PC-3 (cell line): ENCODE results near the gene TEX11. TPM values are rescaled to one million over a fixed set of nuclear protein-coding genes. Genes with fewer than 3 reads are reported as not detected.
A peak's percentile ranks its signal among the peaks of the same experiment; 100 is the strongest.

Experiments used
- ATAC-seq: fragments of 200-7000 bp; cut with Tn5 transposase; 2 replicates; pipeline ENCODE4 v1.9.1; 2020; ENCODE audit warnings: mild to moderate bottlenecking, moderate library complexity
- BruUV-seq: library from RNA; stranded (reverse); fragments of 400-500 nt; replicated peaks from 2 replicates; lab custom pipeline; 2021; lab: Mats Ljungman, UMichigan
- CTCF ChIA-PET: fragments of 300-600 bp; sonication (Branson Sonifier 250); formaldehyde crosslinking; loops from one replicate; lab custom pipeline; 2022; ENCODE audit warnings: antibody characterized with exemption; lab: Charles Lee
- POLR2A ChIA-PET: fragments of 300-600 bp; sonication (Branson Sonifier 250); formaldehyde crosslinking; loops from one replicate; lab custom pipeline; 2022; ENCODE audit warnings: antibody characterized with exemption; ENCODE audit not compliant: unreplicated experiment; lab: Charles Lee
- DNase-seq: peaks from one replicate; pipeline ENCODE4 v3.0.0-alpha.2; 2015
- H2AFZ ChIP-seq: fragments of 300-600 bp; sonication (generic); 2 replicates; pipeline ENCODE4 v1.6.0; 2016; ENCODE audit warnings: antibody characterized with exemption, low read length
- H3F3A ChIP-seq: fragments of 300-600 bp; sonication (generic); one replicate; pipeline ENCODE4 v1.6.0; 2017; ENCODE audit warnings: antibody characterized with exemption, low read length, control low read depth, mild to moderate bottlenecking; ENCODE audit not compliant: unreplicated experiment
- H3K27ac ChIP-seq: fragments of 300-600 bp; sonication (generic); 2 replicates; pipeline ENCODE4 v1.5.1; 2016; ENCODE audit warnings: mild to moderate bottlenecking, low read length
- H3K27me3 ChIP-seq: fragments of 300-600 bp; sonication (generic); 2 replicates; pipeline ENCODE4 v1.6.1; 2016; ENCODE audit warnings: low read length, mixed read lengths
- H3K36me3 ChIP-seq: fragments of 300-600 bp; sonication (generic); 2 replicates; pipeline ENCODE4 v1.6.1; 2016; ENCODE audit warnings: low read depth, mixed run types, low read length, mixed read lengths
- H3K4me1 ChIP-seq: fragments of 300-600 bp; sonication (generic); 2 replicates; pipeline ENCODE4 v1.5.1; 2016; ENCODE audit warnings: low read length; ENCODE audit not compliant: insufficient read depth
- H3K4me2 ChIP-seq: fragments of 300-600 bp; sonication (generic); 2 replicates; pipeline ENCODE4 v1.6.0; 2016; ENCODE audit warnings: low read length
- H3K4me3 ChIP-seq: fragments of 300-600 bp; sonication (generic); 2 replicates; pipeline ENCODE4 v1.5.1; 2016; ENCODE audit warnings: mild to moderate bottlenecking, low read length, mixed read lengths
- H3K79me2 ChIP-seq: fragments of 300-600 bp; sonication (generic); 2 replicates; pipeline ENCODE4 v1.6.1; 2017; ENCODE audit warnings: low read length, mixed read lengths
- H3K9ac ChIP-seq: fragments of 300-600 bp; sonication (generic); 2 replicates; pipeline ENCODE4 v1.6.0; 2016; ENCODE audit warnings: mild to moderate bottlenecking, low read length
- H3K9me2 ChIP-seq: fragments of 300-600 bp; sonication (generic); replicated peaks from 2 replicates; pipeline ENCODE4 v1.6.1; 2016; ENCODE audit warnings: mixed run types, low read length, mixed read lengths
- H3K9me3 ChIP-seq: fragments of 300-600 bp; sonication (generic); 2 replicates; pipeline ENCODE4 v1.6.1; 2016; ENCODE audit warnings: low read length, mixed read lengths
- H4K20me1 ChIP-seq: fragments of 300-600 bp; sonication (generic); 2 replicates; pipeline ENCODE4 v1.6.1; 2016; ENCODE audit warnings: low read length, mixed read lengths
- CTCF ChIP-seq: fragments of 300-600 bp; sonication (generic); conservative IDR thresholded peaks from 2 replicates; pipeline ENCODE4 v1.5.1; 2017; ENCODE audit warnings: antibody characterized with exemption, low read depth, mild to moderate bottlenecking, low read length
- EZH2 ChIP-seq: fragments of 300-600 bp; sonication (generic); IDR thresholded peaks from one replicate; pipeline ENCODE4 v1.6.1; 2017; ENCODE audit warnings: antibody characterized with exemption, mild to moderate bottlenecking, low read length; ENCODE audit not compliant: unreplicated experiment
- EZH2phosphoT487 ChIP-seq: fragments of 300-600 bp; sonication (generic); IDR thresholded peaks from 2 replicates; pipeline ENCODE4 v1.6.1; 2018; ENCODE audit warnings: mild to moderate bottlenecking, antibody characterized with exemption, low read length, borderline replicate concordance
- intact Hi-C: fragments of 100-400 bp; cut with micrococcal nuclease; formaldehyde crosslinking; loops from 2 replicates; pipeline ENCODE4 v1.9.0; 2023
- total RNA-seq: library from RNA; depleted of rRNA; stranded (reverse); fragments of >200 nt; gene quantifications from 2 replicates; pipeline ENCODE4 v1.2.3, GENCODE V29; 2014

TEX11 gene
- total RNA-seq, 1 experiment from 2014 or later, result not detected

- Histone ChIP-seq H2AFZ (no peak overlapping the region), H4K20me1 (no peaks in the 10 kb centered on the region), H3F3A (no peaks in the 10 kb centered on the region), H3K4me3 (no peak overlapping the region), H3K9ac (no peak overlapping the region), H3K4me1 (no peaks in the 10 kb centered on the region; the same call in 1 of the 2 replicates), H3K9me3 (no peaks in the 10 kb centered on the region), H3K36me3 (no peaks in the 10 kb centered on the region), H3K4me2 (no peak overlapping the region), H3K27me3 (no peaks in the 10 kb centered on the region), H3K9me2 (no peaks in the 10 kb centered on the region), H3K79me2 (no peaks in the 10 kb centered on the region), H3K27ac (no peak overlapping the region)
- intact Hi-C loops, result loop anchor here (2.0 to 10.0 kb wide), 2 partner anchors 27 to 219 kb away; no protein-coding TSS in a partner anchor
- ChIA-PET CTCF (interaction anchor here (0.5 to 1.3 kb wide), 7 partner anchors 73 to 130 kb away, joined by 3 to 7 read pairs (median 6); partner anchors contain the start of gene GDPD2), POLR2A (interaction anchor here (0.6 to 1.2 kb wide), 2 partner anchors 75 to 230 kb away, joined by 5 to 7 read pairs; no protein-coding TSS in a partner anchor)
- no peak for TF ChIP-seq EZH2phosphoT487
- TF ChIP-seq EZH2, result no peak
- no peak for TF ChIP-seq CTCF
- DNase-seq, result no peak
- no TSS peak for BruUV-seq
- no peak; the same call in 1 of the 2 replicates for ATAC-seq
Measured at GRCh38 chrX:70553516-70553915, 355.0 kb downstream of the TEX11 start.

GRCh38 chrX:70552130-70552704 lies 356.3 kb downstream of the TEX11 start:
- Histone ChIP-seq H3F3A (no peaks in the 10 kb centered on the region), H3K4me1 (no peaks in the 10 kb centered on the region; the same call in 1 of the 2 replicates), H3K4me2 (no peak overlapping the region), H4K20me1 (no peaks in the 10 kb centered on the region), H3K9me2 (no peaks in the 10 kb centered on the region), H3K27ac (no peak overlapping the region), H3K9me3 (no peaks in the 10 kb centered on the region), H3K27me3 (no peaks in the 10 kb centered on the region), H3K9ac (no peak overlapping the region), H3K36me3 (no peaks in the 10 kb centered on the region), H2AFZ (0 out of 2 replicates have a peak overlapping the region, but pooled peaks have one; percentile 11), H3K79me2 (no peaks in the 10 kb centered on the region), H3K4me3 (no peak overlapping the region)
- POLR2A ChIA-PET, result interaction anchor here (0.6 kb wide), 1 partner anchor 272 kb away, joined by 3 read pairs; no protein-coding TSS in a partner anchor
- ATAC-seq (no peak), DNase-seq (no peak)
- intact Hi-C loops, result loop anchor here (2.0 to 10.0 kb wide), 2 partner anchors 25 to 217 kb away; no protein-coding TSS in a partner anchor
- BruUV-seq, result no TSS peak
- CTCF ChIA-PET, result no interaction called here
- no peak for TF ChIP-seq EZH2phosphoT487
- no peak for TF ChIP-seq CTCF
- no peak for TF ChIP-seq EZH2

- ATAC-seq (no peak), DNase-seq (no peak)
- ChIA-PET POLR2A (no interaction called here), CTCF (no interaction called here)
- BruUV-seq, result no TSS peak
- no peaks in the 10 kb centered on the region for H3K9me2 ChIP-seq
- no peak for TF ChIP-seq EZH2phosphoT487
- TF ChIP-seq CTCF, result no peak
- no peak for TF ChIP-seq EZH2
- H3K36me3 ChIP-seq, result no peaks in the 10 kb centered on the region
- H3K9ac ChIP-seq, result no peak overlapping the region
- H3K27me3 ChIP-seq, result no peaks in the 10 kb centered on the region
- H3K9me3 ChIP-seq, result no peaks in the 10 kb centered on the region
- H2AFZ ChIP-seq, result no peak overlapping the region
- no peaks in the 10 kb centered on the region; the same call in 1 of the 2 replicates for H3K4me1 ChIP-seq
- H3K4me3 ChIP-seq, result no peak overlapping the region
- intact Hi-C loops, result no loop called here
- H3K4me2 ChIP-seq, result no peak overlapping the region
- no peak overlapping the region for H3K27ac ChIP-seq
- no peaks in the 10 kb centered on the region for H4K20me1 ChIP-seq
- no peaks in the 10 kb centered on the region for H3K79me2 ChIP-seq
- no peaks in the 10 kb centered on the region for H3F3A ChIP-seq
Measured at GRCh38 chrX:70549429-70549828, 359.1 kb downstream of the TEX11 start.
